ENCODE data around the gene ZNF19.
"Not testable (repeated sequence)": the region's sequence is repeated elsewhere in the genome, so short reads cannot be mapped to it uniquely, and the experiment has no call there.

Gene ZNF19

DNA sequence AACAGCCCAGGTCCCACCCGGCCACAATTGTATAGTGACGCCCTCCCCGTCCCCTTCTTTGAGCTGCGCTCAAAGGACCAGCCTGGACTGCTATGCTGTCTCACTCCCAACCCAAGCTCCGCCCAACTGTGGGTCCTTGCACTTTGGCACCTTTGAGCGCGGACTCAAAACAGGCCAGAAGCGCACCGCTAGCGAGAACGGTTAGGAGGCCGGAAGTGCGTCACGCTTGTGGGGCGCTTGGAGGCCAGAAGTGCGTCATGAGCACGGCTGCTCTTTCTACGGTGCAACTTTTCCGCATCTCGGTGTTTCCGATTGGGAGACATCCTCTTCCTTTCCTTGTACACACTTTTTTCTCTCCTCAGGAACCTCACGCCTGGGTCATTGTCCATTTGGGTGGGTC, at the start of gene ZNF19:
Gene ZNF19, minus strand, starts transcription at position 203 of the 400 bp plus-strand sequence. CDS start 7,210 bp downstream, outside the sequence.
- DNase-seq (ENCODE audit: low read depth): no peak

DNA sequence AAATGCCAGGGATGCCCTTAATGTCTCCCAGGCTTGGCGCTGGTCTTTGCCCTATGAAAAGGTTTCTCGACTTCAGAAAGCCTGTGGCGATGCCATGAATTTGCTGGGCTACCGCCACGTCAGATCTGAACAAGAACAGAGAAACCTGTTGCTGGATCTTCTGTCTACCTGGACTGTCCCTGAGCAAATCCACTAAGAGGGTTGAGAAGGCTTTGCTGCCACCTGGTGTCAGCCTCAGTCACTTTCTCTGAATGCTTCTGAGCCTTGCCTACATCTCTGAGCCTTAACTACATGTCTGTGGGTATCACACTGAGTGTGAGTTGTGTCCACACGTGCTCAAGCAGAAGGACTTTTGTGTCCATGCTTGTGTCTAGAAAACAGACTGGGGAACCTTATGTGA, 48.5 kb upstream of the ZNF19 start:
- no peak for DNase-seq (ENCODE audit: low read depth)

DNA sequence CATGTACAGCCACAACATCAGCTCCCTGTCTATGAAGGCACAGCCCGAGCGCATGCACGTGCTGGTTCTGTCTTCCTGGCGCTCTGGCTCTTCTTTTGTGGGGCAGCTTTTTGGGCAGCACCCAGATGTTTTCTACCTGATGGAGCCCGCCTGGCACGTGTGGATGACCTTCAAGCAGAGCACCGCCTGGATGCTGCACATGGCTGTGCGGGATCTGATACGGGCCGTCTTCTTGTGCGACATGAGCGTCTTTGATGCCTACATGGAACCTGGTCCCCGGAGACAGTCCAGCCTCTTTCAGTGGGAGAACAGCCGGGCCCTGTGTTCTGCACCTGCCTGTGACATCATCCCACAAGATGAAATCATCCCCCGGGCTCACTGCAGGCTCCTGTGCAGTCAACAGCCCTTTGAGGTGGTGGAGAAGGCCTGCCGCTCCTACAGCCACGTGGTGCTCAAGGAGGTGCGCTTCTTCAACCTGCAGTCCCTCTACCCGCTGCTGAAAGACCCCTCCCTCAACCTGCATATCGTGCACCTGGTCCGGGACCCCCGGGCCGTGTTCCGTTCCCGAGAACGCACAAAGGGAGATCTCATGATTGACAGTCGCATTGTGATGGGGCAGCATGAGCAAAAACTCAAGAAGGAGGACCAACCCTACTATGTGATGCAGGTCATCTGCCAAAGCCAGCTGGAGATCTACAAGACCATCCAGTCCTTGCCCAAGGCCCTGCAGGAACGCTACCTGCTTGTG, 47.8 kb upstream of the ZNF19 start:
- no peak for DNase-seq (ENCODE audit: low read depth)

DNA sequence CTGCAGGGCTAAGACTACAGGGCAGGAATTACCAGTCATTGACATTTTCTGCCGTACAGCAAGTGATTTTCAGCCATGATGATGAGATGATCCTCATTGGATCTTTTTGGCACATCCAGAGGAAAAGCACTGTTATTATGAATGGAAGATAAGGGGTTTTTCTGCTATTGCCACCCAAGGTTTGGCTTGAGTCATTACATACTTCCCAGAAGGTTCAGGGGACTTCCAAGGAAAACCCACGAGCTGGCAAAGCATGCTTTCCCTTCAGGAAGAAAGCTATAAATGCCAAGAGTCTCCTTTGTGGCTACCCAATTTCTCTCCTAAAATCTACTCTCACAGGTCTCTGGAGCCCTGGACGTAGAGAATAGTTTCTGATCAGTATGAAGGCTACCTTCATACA, 43.2 kb upstream of the ZNF19 start:
- no peak for DNase-seq (ENCODE audit: low read depth)

DNA sequence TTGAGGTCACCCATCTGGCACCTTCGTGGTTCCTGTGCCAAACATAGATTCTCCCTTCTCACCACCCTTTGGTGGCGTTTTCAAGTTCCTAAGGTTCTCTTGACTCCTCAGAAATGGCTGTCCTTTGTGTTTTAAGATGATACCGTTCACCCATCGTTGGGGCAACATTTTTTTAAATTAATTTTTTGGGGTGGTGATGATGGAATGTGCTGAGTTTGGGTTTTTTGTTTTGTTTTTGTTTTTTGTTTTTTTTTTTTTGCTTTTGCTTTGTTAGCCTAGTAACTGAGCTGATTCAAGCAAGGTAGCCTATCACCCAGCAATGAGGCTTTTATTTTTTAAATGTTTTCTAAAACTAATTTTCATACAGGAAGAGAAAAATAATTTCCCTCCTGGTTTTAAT, 39.7 kb upstream of the ZNF19 start:
- no peak for DNase-seq (ENCODE audit: low read depth)

GRCh38 chr16:71528257-71528656, 39.1 kb upstream of the ZNF19 start:
- DNase-seq (ENCODE audit: low read depth): no peak

DNA sequence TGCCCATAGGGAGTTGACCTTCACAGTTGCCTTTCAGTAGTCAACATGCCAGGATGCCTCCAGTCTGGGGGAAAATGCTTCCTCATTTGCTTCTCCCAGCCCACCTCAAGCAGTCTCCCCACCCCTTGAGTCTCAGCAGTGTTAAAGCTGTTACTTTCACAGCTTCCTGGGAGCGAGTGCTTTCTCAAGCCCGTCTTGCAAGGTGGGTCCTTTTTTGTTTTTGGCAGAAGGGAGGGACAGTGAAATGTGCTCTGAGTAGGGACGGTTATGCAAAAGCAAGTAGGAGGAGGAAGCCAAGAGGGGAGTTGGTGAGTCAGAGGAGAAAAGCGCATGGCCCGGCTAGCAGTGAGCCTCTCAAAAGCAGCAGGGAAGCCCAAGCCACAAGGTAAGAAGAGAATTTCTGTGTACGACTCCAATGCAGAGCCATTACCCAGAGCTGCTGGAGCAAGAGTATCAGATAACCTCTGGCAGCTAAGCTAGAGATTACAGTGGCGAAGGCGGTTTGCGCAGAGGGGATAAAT, 37.0 kb upstream of the ZNF19 start, which contains the start of gene CHST4:
Gene CHST4, plus strand, starts transcription at position 316 of the 521 bp plus-strand sequence. CDS start 10,252 bp downstream, outside the sequence.
- no peak for DNase-seq (ENCODE audit: low read depth)

DNA sequence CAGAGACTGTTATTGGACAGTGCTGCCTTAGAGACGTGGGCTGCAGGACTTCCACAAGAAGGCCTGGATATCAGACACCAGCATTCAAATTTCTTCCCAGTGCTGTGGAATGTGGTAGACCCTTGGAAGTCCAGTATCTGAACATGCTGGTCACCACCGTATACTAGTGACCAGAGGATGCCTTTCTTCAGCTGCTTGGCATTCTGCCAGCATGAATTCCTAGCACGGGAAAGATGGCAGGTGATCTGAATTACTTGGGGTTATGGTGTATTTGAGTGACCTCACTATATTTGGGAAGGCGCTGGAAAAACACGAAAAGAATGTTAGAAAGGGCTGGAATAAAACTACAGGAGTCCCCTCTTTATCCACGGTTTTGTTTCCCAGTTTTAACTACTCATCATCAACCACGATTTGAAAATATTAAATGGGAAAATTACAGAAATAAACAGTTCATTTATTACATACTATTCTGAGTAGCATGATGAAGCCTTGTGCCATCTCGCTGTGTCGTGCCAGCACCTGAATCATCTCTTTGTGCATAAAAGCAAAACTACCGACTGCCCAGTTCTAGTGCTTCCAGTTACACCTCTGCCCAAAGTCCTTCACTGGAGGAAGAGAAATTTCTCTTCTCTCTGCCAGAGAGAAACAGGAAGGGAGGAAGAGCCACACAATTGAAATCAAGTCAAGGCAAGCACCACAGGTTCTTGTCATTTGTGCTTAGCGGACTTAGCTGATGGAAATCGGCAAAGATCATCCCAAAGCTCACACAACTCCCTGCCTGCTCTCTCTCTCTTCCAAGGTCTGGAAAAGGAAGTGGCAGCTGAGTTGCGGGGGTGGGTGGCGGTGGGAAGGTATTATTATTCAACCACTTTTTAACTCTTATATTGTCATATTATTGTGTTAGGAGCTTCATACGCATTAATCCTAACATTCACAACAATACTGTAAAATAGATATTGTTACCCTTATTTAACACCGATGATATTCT, 35.7 kb upstream of the ZNF19 start:
- DNase-seq (ENCODE audit: low read depth): no peak

- no peak for DNase-seq (ENCODE audit: low read depth)
Observed at GRCh38 chr16:71520550-71520949, 31.4 kb upstream of the ZNF19 start.

- no peak for DNase-seq (ENCODE audit: low read depth)
Observed at GRCh38 chr16:71515026-71515425, 25.9 kb upstream of the ZNF19 start.

GRCh38 chr16:71514476-71514875, 25.4 kb upstream of the ZNF19 start:
- DNase-seq (ENCODE audit: low read depth): no peak

- DNase-seq (ENCODE audit: low read depth): no peak
Observed at GRCh38 chr16:71513302-71513701, 24.2 kb upstream of the ZNF19 start.

GRCh38 chr16:71507061-71507460, 17.9 kb upstream of the ZNF19 start:
- DNase-seq (ENCODE audit: low read depth): no peak

GRCh38 chr16:71504901-71505300, 15.8 kb upstream of the ZNF19 start:
- no peak for DNase-seq (ENCODE audit: low read depth)

- not testable (repeated sequence) for DNase-seq (ENCODE audit: low read depth)
Observed at GRCh38 chr16:71504051-71504450, 14.9 kb upstream of the ZNF19 start.

- DNase-seq (ENCODE audit: low read depth): no peak
Observed at GRCh38 chr16:71501547-71501946, 12.4 kb upstream of the ZNF19 start.

- DNase-seq (ENCODE audit: low read depth): no peak
Observed at GRCh38 chr16:71500964-71501363, 11.8 kb upstream of the ZNF19 start.

DNA sequence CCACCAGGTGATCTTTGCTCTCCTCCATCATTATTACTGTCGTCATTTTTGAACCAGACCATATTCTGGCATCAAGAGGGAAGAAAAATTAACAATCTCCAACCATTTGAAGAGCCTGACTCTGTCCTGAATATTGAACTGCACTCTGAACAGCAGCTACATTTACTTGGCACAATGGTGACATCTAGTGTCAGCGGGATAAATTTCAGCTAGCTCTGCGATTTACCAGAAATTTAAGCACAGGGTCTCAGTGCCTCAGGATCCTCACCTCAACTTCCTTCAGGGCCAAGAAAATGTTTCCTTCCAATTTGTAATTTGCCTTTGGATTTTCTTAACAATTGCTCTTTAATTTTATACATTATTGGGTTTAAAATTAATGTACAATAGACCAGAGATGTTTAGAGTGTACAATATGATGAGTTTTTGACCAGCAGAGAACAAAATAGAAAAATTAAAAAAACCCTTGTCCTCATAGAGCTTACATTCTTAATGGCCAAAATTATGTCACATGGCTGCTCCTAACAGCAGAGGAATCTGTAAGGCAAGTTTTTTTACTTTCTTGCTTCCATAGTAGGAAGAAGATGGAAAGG, 10.7 kb upstream of the ZNF19 start:
- DNase-seq (ENCODE audit: low read depth): no peak

- no peak for DNase-seq (ENCODE audit: low read depth)
Observed at GRCh38 chr16:71498031-71498430, 8.9 kb upstream of the ZNF19 start.

GRCh38 chr16:71493213-71493612, 4.1 kb upstream of the ZNF19 start:
- DNase-seq (ENCODE audit: low read depth): no peak

GRCh38 chr16:71492786-71493185, 3.7 kb upstream of the ZNF19 start:
- DNase-seq (ENCODE audit: low read depth): no peak

DNA sequence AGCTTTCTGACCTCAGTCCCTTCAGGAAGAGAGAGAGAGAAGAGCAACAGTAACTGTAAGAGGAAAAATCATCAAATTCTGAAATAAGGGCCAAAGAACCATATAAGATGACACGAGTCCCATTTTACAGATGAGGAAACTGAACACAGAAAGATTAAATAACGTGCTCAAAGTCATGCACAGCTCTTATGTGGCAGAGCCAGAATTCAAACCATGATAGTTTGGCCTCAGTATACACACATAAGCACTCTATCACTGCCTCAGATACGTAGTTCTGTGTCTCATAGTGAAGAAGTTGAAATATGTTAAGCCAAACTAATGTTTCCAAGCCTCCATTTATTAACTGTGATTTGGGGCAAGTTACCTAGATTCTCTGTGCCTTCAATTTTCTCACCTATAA, 1.9 kb upstream of the ZNF19 start:
- no peak for DNase-seq (ENCODE audit: low read depth)
